ENCODE measurements around the gene GFOD1.
"Not testable (repeated sequence)": the region's sequence is repeated elsewhere in the genome, so short reads cannot be mapped to it uniquely, and the experiment has no call there.

Gene GFOD1

DNA sequence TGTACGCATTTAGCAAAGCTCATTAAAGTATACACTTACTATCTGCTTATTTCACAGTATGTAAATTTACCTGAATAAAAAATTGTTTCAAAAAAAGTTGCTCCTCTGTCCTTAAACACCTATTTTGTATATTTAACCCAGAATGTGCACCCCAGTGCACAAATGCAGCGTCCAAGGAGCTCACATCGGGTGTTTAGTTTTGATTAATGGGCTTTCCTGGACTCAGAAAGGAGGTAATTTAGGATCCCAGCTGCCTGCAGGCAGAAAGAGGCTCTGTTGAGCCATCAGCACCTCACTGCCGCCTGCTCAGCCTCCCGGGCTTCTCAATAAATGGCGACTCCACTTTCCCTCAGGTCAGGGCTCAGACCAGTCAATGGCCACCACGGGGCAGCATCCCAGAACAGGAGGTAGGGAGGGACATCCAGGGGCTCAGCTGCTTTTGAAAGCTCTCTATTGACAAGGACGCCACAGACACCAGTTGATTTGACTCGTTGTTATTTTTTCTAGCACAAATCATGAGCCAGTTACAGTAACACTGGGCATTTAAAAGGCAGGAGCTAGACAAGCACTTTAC, 88.9 kb downstream of the GFOD1 start:
- no peak for DNase-seq

DNA sequence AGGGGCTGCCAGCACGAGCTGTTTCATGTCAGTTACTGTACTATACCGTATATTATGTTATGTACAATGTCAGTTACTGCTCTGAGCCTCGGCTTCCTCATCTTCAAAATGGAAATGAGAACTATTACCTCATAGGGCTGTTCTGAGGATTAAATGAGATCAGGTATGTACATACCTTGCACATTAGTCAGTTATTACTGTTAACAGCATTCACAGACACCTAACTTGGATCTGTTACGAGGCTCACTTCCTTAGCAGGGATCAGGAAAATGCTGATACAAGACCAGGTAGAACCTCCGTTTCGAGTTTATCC, 89.4 kb downstream of the GFOD1 start:
- no peak for DNase-seq

DNA sequence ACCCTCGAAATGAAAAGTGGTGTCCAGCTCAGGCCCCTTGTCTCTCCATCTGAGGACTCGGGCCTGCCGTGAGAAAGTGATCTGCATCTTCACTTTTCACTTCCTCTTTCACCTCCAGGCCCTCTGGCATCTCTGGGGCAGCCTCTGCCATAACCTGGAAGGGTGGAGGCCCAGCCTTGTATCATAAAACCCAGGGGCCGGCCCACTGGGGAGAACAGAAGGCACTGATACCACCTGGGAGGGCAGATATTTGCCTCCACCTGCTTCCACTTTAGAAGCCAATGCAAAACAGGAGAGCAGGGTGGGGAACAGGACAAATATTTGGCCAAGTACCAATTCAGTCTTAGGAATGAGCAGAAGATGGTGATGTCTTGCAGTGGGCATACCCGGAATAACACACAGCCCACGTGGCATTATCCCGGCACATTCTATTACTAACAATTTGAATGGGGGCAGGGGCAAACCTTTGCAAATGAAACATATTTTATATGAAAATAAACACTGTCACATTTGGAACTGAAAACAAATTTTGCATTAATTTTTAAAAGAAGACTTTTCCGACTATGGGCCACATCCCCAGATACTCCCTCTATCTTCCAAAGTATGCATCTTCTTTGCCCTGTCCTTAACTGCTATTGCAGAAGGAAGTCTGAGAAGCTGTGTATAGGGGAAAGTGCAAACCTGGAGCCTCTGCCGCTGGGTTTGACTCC, 89.9 kb downstream of the GFOD1 start:
- peak; percentile 45 for DNase-seq

DNA sequence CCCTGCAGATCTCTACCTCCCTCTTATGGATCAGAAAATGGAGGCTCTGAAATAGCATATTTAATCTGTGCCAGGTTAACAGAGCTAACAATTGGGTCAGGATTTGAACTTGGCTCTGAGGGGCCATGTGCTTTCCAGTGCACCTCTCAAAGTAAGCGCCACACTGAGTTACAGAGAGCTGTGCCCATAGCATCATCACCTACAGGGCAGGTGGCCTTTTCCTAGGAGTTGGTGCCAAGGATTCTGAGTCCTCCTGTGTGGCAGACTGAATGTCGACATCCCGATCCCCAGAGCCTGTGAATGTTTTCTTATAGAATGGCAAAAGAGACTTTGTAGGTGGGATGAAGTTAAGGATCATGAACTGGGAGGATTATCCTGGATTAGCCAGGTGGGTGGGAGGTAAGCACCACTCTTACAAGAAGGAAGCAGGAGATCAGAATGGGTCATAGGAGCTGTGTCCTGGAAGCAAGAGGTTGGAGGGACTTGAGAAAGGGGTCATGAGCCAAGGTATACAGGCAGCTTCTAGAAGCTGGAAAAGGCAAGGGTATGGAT, 91.1 kb downstream of the GFOD1 start:
- DNase-seq = no peak

DNA sequence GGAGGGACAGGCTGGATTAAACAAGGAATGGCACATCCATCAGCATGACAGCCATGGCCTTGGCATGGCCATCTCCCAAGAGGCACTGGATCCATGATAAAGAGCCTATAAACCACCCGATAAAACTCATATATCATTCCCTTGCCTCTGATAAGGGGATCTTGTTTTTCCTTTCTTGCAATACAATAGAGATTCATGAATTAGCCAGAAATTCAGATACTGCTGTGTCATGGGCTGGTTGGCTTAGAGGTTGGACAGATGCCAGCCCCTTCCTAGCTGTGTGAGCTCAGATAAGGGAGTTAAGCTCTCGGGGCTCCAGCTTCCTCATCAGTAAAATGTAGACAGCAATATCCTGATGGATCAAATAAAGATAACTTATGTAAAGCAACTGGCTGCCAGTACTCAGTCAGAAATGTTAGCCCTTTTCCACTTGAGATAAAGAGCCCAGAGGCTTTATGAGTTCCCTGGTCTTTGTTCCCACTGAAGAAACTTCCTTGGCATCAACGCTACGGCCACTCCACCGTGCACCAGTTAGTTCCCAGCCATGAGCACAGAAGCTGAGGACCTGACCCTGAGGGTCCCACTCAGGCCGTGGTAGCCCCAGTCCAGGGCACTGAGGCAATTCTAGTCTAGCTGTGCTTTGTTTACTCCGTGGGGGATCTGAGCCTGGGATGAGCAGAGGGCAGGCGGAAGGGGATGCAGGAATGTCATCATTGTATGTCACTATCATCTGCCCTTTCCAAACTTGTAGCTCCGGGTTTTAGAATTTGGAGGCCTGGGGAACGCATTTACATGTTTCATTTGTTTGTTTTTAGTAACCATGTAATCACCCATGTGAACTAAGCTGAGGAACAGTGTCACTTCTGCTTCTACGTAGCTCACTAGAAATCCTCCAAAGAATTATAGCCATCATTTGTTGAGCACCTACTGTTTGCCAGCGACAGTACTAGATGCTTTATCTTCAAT, 91.8 kb downstream of the GFOD1 start:
- peak; percentile 81 for DNase-seq

DNA sequence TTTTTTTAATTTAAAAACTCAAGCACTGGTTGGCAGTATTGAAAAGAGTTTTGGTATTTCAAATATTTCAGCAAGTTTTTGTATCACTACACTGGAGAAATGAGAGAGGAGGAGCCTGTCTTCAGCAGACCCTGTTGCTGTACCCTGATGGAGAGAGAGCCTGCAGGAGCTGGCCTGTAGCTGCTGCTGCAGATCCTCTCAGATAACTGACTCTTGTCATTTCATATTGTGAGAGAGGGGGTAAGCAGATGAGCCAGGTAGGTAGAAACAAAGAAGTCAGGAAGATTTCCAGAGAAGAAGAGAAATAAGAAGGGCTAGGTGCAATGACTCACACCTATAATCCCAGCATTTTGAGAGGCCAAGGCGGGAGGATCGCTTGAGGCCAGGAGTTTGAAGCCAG, 94.9 kb downstream of the GFOD1 start:
- DNase-seq = no peak

DNA sequence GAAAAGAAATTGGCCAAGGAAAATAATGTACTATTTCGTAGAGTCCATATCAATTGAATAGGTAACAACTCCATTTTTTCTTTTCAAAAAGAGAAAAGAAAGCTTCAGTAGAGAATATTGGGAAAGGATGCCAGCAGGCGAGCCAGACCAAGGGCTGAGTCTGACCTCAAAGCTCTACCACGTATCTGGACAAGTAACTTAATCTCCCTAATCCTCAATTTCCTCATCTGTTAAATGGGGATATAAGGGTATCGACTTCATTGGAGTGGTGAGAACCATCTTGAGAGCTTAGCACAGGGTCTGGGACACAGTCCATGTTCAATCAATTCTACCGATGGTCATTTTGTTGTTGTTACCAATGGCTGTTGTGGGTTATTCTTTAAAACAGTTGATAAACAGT, 95.9 kb downstream of the GFOD1 start:
- DNase-seq = no peak

DNA sequence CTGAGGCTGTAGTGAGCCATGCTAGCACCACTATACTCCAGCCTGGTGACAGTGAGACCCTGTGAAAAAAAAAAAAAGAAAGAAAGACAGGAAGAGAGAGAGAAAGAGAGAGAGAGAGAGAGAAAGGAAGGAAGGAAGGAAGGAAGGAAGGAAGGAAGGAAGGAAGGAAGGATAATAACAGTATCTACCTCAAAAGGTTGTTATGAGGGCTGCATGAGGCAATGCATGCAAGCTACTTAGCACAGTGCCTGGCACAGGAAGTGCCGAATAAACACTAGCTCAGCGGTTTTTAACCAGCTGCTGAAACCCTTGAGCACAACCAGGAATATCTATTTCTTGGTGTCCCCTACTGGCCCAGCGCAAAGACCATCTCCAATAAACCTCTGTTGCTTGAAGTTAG, 96.7 kb downstream of the GFOD1 start:
- no peak for DNase-seq

DNA sequence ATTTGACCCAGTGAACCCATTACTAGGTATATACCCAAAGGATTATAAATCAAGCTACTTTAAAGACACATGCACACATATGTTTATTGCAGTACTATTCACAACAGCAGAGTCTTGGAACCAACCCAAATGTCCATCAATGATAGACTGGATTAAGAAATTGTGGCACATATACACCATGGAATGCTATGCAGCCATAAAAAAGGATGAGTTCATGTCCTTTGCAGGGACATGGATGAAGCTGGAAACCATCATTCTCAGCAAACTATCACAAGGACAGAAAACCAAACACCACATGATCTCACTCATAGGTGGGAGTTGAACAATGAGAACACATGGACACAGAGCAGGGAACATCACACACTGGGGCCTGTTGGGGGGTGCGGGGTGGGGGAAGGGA, 98.2 kb downstream of the GFOD1 start:
- not testable (repeated sequence) for DNase-seq

DNA sequence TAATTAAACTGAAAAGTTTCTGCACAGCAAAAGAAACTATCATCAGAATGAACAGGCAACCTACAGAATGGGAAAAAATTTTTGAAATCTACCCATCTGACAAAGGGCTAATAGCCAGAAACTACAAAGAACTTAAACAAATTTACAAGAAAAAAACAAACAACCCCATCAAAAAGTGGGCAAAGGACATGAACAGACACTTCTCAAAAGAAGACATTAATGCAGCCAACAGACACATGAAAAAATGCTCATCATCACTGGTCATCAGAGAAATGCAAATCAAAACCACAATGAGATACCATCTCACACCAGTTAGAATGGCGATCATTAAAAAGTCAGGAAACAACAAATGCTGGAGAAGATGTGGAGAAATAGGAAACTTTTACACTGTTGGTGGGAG, 98.6 kb downstream of the GFOD1 start:
- not testable (repeated sequence) for DNase-seq

DNA sequence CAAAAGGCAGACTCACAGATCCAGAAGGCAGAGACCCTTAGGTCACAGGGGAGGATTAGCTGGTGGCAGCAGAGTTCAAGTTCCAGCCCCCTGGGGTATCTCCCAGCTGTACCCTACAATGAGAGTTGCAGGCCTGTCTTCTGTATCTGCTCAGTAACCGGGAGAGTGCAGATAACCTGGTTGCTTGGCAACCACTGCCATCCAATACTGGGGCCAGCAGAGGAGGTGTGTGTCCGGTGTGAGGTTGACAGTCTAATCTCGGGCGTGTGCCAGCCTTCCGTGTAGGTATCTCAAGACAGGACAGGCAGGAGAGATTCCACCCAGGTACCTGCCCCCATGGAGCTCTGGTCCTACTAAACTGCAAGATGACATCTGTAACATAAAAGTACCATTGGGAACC, 102.4 kb downstream of the GFOD1 start:
- no peak for DNase-seq

DNA sequence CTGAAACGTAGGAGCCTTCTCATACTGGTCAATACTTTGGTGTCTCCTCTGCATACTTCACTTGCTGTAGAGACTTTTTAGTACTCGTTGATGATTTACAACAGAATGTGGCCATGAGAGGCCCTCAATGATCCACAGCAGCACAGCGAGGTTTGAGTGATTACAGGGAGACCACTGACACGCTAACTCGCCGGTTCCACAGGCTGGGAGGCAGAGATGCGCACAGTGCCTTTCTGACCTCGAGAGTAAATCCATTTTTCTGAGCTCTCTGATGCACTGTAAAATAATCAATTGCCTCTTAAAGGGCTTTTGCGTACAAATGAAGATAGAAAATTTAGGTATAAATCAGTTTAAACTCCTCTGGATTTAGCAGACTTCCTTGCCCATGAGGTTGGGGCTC, 102.9 kb downstream of the GFOD1 start:
- no peak for DNase-seq

DNA sequence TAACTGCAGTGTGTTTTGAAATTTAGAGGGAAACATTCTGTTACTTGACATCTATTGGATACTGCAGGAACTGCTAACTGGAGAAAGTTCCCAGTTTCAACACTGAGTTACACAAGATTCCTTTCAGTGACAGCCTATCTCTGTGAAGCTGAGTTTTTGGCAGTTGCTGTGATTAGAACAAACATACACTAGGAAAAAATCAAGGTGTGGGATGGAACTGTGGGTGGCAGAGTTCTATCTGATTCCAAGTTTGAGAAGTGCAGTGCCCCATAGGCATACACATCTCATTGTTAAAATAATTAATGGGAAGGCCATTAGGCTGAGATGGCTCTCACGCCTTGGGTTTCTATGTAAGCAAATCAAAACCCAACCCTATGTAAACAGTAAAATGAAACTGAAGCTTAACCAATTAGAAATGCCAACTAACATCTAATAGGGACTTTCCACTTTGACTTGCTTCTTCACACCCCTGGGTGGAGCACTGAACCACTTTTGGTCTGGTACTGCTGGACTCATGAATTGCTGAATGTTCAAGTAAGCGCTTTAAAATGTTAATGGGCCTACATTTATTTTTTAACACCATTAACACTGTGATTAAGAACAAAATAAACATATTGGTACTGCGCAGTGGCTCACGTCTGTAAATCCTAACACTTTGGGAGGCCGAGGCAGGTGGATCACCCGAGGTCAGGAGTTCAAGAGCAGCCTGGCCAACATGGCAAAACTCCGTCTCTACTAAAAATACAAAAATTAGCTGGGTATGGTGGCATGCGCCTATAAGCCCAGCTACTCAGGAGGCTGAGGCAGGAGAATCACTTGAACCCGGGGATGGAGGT, 103.9 kb downstream of the GFOD1 start:
- DNase-seq = peak; percentile 92

DNA sequence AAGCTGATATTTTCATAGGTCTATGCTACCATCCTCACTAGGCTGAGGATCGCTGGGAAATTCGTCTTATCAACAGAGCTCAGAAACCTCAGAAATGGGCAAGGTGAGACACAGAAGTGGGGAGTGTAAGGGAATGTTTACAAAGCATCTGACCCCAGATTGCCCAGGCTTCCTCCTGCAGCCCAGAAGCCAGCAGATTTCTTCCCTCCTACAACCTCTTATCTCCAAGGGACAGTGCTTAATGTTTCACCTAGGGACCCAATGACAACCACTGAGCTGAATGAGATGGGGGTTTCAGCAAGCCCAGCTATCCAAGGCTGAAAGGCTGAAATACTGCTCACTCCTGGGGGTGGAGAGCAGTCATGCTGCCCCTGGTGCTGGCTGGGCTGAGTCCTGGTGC, 106.6 kb downstream of the GFOD1 start:
- no peak for DNase-seq

DNA sequence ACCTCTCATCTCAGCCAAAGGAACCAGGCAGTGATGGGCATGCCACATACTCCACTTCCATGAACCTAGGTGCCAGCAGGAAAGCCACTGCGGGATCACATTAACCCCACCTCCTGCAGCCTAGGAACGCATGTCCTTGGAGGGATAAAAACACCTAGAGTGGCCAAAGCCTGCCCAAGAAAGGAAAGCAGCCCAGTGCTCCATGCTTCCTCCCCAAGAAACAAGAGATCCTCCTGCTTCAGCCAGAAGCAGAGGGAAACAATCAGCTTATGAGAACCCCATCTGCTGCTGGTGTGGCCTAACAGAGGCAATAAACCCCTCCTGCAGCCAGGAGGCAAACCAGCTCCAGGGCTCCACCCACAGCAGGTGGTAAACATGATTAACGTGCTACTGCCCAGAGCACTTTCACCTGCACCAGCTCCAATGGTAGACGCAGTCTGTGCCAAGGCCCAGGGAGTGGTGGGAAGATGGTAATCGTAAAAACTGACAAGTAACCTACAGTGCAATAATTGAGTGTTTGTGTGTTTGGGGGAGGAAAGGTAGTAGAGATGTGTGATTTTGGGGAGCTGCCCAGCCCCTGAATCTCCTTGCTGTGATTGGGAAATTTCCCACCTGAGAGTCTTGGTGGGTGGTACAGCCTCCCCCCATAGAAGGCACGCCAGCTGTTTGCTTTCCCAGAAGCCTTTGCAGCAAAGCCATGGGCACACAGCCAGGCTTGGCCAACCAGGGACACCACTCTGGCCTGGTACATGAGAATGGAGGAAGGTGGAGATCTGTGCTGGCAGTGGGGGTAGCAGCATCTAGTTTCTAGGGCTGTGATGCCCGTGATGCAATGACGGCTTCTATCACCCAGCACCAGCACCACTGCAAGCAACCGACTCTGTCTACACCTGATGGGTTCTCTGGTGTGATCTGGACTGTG, 108.5 kb downstream of the GFOD1 start:
- no peak for DNase-seq

DNA sequence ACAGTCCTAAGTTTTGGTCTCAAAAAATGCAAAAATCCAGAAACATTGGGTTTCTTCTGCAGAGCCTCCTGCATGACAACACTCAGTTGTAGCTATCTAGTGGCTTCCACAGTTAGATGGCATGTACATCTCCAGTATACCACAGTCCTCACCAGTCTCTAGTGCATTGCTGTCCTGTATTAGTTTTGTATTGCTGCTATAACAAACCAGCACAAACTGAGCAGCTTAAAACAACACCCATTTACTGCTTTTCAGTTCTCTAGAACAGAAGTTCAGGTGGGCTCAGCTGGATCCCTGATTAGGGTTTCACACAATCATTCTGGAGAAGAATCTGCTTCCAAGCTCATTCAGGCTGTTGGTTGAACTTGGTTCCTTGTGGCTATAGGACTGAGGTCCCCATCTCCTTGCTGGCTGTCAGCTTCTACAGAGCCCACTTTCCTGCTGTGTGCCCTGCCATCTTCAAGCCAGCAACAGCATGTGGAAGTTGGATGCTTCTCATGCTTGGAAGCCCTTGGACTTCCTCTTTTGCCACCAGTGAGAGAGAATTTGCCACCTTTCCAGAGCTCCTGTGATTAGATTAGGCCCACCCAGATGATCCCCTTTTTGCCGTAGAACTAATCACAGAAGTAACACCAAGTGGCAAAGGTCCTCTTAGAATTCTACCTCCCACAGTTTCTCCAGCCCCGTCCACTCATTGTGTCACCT, 110.2 kb downstream of the GFOD1 start:
- no peak for DNase-seq

DNA sequence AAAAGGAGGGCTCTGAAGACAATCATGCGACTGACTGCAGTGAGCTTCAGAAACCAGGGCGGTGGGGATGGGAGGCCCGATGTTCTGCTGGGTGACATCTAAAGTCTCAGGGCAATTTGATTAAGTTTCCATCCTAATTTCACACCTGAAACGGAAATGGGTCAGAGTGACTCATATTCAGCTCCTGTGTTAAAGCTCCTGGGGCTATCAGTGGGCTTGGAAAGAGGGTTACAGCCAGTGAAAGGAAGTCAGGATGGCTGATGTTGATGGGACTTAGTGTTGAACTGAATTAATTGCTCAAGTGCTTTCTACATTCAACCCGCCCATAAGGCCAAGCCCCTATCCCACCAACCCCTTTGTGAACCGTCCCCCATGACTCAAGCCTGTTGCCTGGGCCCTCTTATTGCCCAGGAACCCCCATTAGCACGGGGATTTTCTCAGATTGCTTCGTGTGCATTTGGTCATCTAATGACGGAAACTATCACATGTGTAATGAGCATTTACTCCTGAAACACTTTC, 112.0 kb downstream of the GFOD1 start:
- DNase-seq = no peak

DNA sequence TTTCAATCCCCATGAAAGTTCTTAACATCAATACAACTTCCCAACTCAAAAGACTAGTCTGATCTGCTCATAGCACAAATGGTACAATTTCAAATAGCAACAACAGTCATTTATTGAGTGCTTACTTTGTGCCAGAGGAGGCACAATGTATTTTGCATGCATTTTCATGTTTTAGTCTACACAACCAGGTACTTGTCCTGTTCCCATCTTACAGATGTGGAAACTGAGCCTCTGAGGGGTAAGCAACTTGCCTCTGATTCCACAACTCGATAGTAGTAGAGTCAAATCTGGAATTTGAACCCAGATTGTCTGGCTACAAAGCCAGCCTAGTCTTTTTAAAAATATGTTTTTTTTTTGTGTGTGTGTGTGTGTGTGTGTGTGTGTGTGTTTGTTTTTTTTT, 113.5 kb downstream of the GFOD1 start:
- no peak for DNase-seq

DNA sequence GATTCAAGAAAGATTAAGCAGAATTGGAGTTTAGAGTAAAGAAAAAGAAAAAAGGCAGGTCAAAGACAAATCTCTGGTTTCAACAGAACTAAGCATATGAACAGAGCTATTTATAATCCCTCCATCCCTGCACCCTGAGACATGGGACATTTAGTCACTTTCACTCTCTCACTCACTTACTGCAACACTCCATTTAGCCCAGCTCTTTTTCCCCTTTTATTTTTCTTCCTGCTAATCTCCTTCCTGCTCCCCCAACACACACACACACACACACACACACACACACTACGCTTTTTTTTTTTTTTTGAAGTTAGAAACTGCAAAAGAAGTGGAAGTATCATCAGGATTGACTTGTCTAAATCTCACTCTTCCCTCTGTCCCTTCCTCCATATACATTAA, 113.9 kb downstream of the GFOD1 start:
- peak; percentile 74 for DNase-seq

DNA sequence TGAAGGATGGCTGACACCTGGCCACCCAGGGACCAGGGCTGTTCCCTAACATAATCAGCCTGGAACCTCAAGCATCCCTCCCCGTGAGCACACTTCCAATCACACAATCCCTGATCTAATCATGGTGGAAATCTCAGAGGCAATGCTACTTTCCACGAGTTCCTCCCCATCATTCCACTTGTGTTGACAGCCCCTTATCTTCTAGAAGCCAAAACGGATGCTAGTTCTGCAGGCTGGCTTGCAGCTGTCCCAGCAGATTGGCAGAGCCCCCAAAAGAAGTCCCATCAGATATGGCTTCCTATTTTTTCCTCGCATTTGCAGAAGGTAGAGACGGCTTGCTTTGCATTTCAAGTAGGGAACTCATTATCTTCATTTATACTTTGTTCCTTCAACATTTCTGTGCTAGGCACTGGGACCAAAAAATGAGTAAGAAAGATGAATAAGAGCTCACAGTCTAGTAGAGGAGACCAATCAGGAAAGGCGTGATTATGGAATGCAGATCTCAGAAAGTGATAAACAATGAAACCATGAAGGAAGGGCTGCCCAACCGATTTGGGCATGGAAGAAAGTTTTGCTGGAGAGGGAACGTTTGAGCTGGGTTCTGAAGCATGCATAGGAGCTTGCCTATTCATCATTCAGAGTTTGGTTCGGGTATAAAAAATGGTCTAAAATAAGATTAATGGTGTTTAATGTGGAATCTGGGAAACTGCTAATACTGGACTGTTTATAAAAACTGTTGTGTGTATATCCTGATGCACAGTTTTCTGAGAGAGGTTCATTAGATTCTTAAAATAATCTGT, 114.5 kb downstream of the GFOD1 start:
- DNase-seq = no peak

Measured in inflammatory macrophage treated with lipopolysaccharide for 4 hours (primary cell).